Measurements from ENCODE around the gene MMEL1. TPM values are rescaled to one million over a fixed set of nuclear protein-coding genes. Genes with fewer than 3 reads are reported as not detected.
"Not testable (repeated sequence)": the region's sequence is repeated elsewhere in the genome, so short reads cannot be mapped to it uniquely, and the experiment has no call there.

The MMEL1 gene
- total RNA-seq, 1 donor from 2014 or later = 1.0 TPM

GRCh38 chr1:2585318-2586092 lies 47.3 kb downstream of the MMEL1 start:
- Histone ChIP-seq H3K27ac (ENCODE audit: low read depth, low read length) (peak overlapping the region; percentile 87), H3K27me3 (ENCODE audit: control insufficient read depth in 3 of 3, insufficient read depth in 3 of 3, low read length in 3 of 3) (peaks cover 10 to 14% (median 10%) of the 10 kb centered on the region in 3 donors), H3K9me3 (ENCODE audit: control insufficient read depth in 3 of 3, low read length in 3 of 3) (no peaks in the 10 kb centered on the region), H3K4me3 (ENCODE audit: low read length in 3 of 3) (peak overlapping the region; percentile 63 to 93 (median 81)), H3K9ac (ENCODE audit: low read depth in 1 of 3, low read length in 3 of 3) (peak overlapping the region; percentile 61 to 89 (median 85)), H3K36me3 (ENCODE audit: control insufficient read depth in 3 of 3, insufficient read depth in 3 of 3, low read length in 3 of 3) (no peaks in the 10 kb centered on the region), H3K4me1 (ENCODE audit: control insufficient read depth in 3 of 3, insufficient read depth in 3 of 3, low read length in 3 of 3) (peaks cover 12 to 32% (median 16%) of the 10 kb centered on the region in 3 donors)

GRCh38 chr1:2584686-2585317 lies 48.0 kb downstream of the MMEL1 start:
- Histone ChIP-seq H3K27ac (ENCODE audit: low read depth, low read length) (peak overlapping the region; percentile 87), H3K36me3 (ENCODE audit: control insufficient read depth in 3 of 3, insufficient read depth in 3 of 3, low read length in 3 of 3) (no peaks in the 10 kb centered on the region), H3K27me3 (ENCODE audit: control insufficient read depth in 3 of 3, insufficient read depth in 3 of 3, low read length in 3 of 3) (peaks cover 15% of the 10 kb centered on the region in 3 donors), H3K9me3 (ENCODE audit: control insufficient read depth in 3 of 3, low read length in 3 of 3) (no peaks in the 10 kb centered on the region), H3K4me3 (ENCODE audit: low read length in 3 of 3) (peak overlapping the region in 1 of 3 donors; percentile 63), H3K4me1 (ENCODE audit: control insufficient read depth in 3 of 3, insufficient read depth in 3 of 3, low read length in 3 of 3) (peaks cover 12 to 32% (median 16%) of the 10 kb centered on the region in 3 donors), H3K9ac (ENCODE audit: low read depth in 1 of 3, low read length in 3 of 3) (peak overlapping the region in 1 of 3 donors; percentile 89)

GRCh38 chr1:2583871-2584351 lies 48.9 kb downstream of the MMEL1 start:
- peaks cover 17 to 19% (median 19%) of the 10 kb centered on the region in 3 donors for H3K27me3 ChIP-seq (ENCODE audit: control insufficient read depth in 3 of 3, insufficient read depth in 3 of 3, low read length in 3 of 3)
- peaks cover 12 to 32% (median 16%) of the 10 kb centered on the region in 3 donors for H3K4me1 ChIP-seq (ENCODE audit: control insufficient read depth in 3 of 3, insufficient read depth in 3 of 3, low read length in 3 of 3)
- H3K36me3 ChIP-seq (ENCODE audit: control insufficient read depth in 3 of 3, insufficient read depth in 3 of 3, low read length in 3 of 3) = no peaks in the 10 kb centered on the region
- no peak overlapping the region for H3K4me3 ChIP-seq (ENCODE audit: low read length in 3 of 3)
- no peak overlapping the region for H3K27ac ChIP-seq (ENCODE audit: low read depth, low read length)
- no peaks in the 10 kb centered on the region for H3K9me3 ChIP-seq (ENCODE audit: control insufficient read depth in 3 of 3, low read length in 3 of 3)
- no peak overlapping the region for H3K9ac ChIP-seq (ENCODE audit: low read depth in 1 of 3, low read length in 3 of 3)

- no peaks in the 10 kb centered on the region for H3K36me3 ChIP-seq (ENCODE audit: control insufficient read depth in 3 of 3, insufficient read depth in 3 of 3, low read length in 3 of 3)
- peaks cover 15 to 32% (median 16%) of the 10 kb centered on the region in 3 donors for H3K4me1 ChIP-seq (ENCODE audit: control insufficient read depth in 3 of 3, insufficient read depth in 3 of 3, low read length in 3 of 3)
- no peak overlapping the region for H3K27ac ChIP-seq (ENCODE audit: low read depth, low read length)
- H3K4me3 ChIP-seq (ENCODE audit: low read length in 3 of 3) = no peak overlapping the region
- no peak overlapping the region for H3K9ac ChIP-seq (ENCODE audit: low read depth in 1 of 3, low read length in 3 of 3)
- peaks cover 17 to 19% (median 19%) of the 10 kb centered on the region in 3 donors for H3K27me3 ChIP-seq (ENCODE audit: control insufficient read depth in 3 of 3, insufficient read depth in 3 of 3, low read length in 3 of 3)
- H3K9me3 ChIP-seq (ENCODE audit: control insufficient read depth in 3 of 3, low read length in 3 of 3) = no peaks in the 10 kb centered on the region
Observed at GRCh38 chr1:2583331-2583791, 49.5 kb downstream of the MMEL1 start.

- H3K9ac ChIP-seq (ENCODE audit: low read depth in 1 of 3, low read length in 3 of 3) = no peak overlapping the region
Observed at GRCh38 chr1:2582391-2582790, 50.4 kb downstream of the MMEL1 start.

GRCh38 chr1:2580691-2581090 lies 52.1 kb downstream of the MMEL1 start:
- Histone ChIP-seq H3K4me3 (ENCODE audit: low read length in 3 of 3) (no peak overlapping the region), H3K9me3 (ENCODE audit: control insufficient read depth in 3 of 3, low read length in 3 of 3) (no peaks in the 10 kb centered on the region), H3K9ac (ENCODE audit: low read depth in 1 of 3, low read length in 3 of 3) (no peak overlapping the region), H3K4me1 (ENCODE audit: control insufficient read depth in 3 of 3, insufficient read depth in 3 of 3, low read length in 3 of 3) (peaks cover 16 to 28% (median 18%) of the 10 kb centered on the region in 3 donors), H3K27ac (ENCODE audit: low read depth, low read length) (no peak overlapping the region), H3K27me3 (ENCODE audit: control insufficient read depth in 3 of 3, insufficient read depth in 3 of 3, low read length in 3 of 3) (peaks cover 23 to 30% (median 26%) of the 10 kb centered on the region in 3 donors), H3K36me3 (ENCODE audit: control insufficient read depth in 3 of 3, insufficient read depth in 3 of 3, low read length in 3 of 3) (no peaks in the 10 kb centered on the region)

More at GRCh38 chr1:2582391-2582790, 50.4 kb downstream of the MMEL1 start:
- no peak overlapping the region for H3K4me3 ChIP-seq (ENCODE audit: low read length in 3 of 3)
- H3K4me1 ChIP-seq (ENCODE audit: control insufficient read depth in 3 of 3, insufficient read depth in 3 of 3, low read length in 3 of 3) = peaks cover 13 to 27% (median 15%) of the 10 kb centered on the region in 3 donors
- H3K27ac ChIP-seq (ENCODE audit: low read depth, low read length) = no peak overlapping the region
- no peaks in the 10 kb centered on the region for H3K9me3 ChIP-seq (ENCODE audit: control insufficient read depth in 3 of 3, low read length in 3 of 3)
- no peaks in the 10 kb centered on the region for H3K36me3 ChIP-seq (ENCODE audit: control insufficient read depth in 3 of 3, insufficient read depth in 3 of 3, low read length in 3 of 3)
- H3K27me3 ChIP-seq (ENCODE audit: control insufficient read depth in 3 of 3, insufficient read depth in 3 of 3, low read length in 3 of 3) = peaks cover 19 to 22% (median 20%) of the 10 kb centered on the region in 3 donors

GRCh38 chr1:2578758-2579118 lies 54.1 kb downstream of the MMEL1 start:
- no peaks in the 10 kb centered on the region for H3K36me3 ChIP-seq (ENCODE audit: control insufficient read depth in 3 of 3, insufficient read depth in 3 of 3, low read length in 3 of 3)
- peaks cover 27 to 38% (median 30%) of the 10 kb centered on the region in 3 donors for H3K27me3 ChIP-seq (ENCODE audit: control insufficient read depth in 3 of 3, insufficient read depth in 3 of 3, low read length in 3 of 3)
- peaks cover 6 to 14% (median 11%) of the 10 kb centered on the region in 3 donors for H3K4me1 ChIP-seq (ENCODE audit: control insufficient read depth in 3 of 3, insufficient read depth in 3 of 3, low read length in 3 of 3)
- peak overlapping the region; percentile 75 for H3K27ac ChIP-seq (ENCODE audit: low read depth, low read length)
- peak overlapping the region in 1 of 3 donors; percentile 38 for H3K9ac ChIP-seq (ENCODE audit: low read depth in 1 of 3, low read length in 3 of 3)
- peaks cover 0 to 2% (median 0%) of the 10 kb centered on the region in 3 donors for H3K9me3 ChIP-seq (ENCODE audit: control insufficient read depth in 3 of 3, low read length in 3 of 3)
- no peak overlapping the region for H3K4me3 ChIP-seq (ENCODE audit: low read length in 3 of 3)

GRCh38 chr1:2577565-2578075 lies 55.2 kb downstream of the MMEL1 start:
- H3K27me3 ChIP-seq (ENCODE audit: control insufficient read depth in 3 of 3, insufficient read depth in 3 of 3, low read length in 3 of 3) = peaks cover 25 to 38% (median 30%) of the 10 kb centered on the region in 3 donors
- not testable (repeated sequence) for H3K9me3 ChIP-seq (ENCODE audit: control insufficient read depth in 3 of 3, low read length in 3 of 3); H3K4me3 ChIP-seq (ENCODE audit: low read length in 3 of 3); H3K36me3 ChIP-seq (ENCODE audit: control insufficient read depth in 3 of 3, insufficient read depth in 3 of 3, low read length in 3 of 3)
- peak overlapping the region in 1 of 3 donors; percentile 50 for H3K9ac ChIP-seq (ENCODE audit: low read depth in 1 of 3, low read length in 3 of 3)
- H3K27ac ChIP-seq (ENCODE audit: low read depth, low read length) = peak overlapping the region; percentile 75
- H3K4me1 ChIP-seq (ENCODE audit: control insufficient read depth in 3 of 3, insufficient read depth in 3 of 3, low read length in 3 of 3) = peaks cover 6 to 14% (median 8%) of the 10 kb centered on the region in 3 donors

GRCh38 chr1:2575801-2576663 lies 56.8 kb downstream of the MMEL1 start:
- peak overlapping the region in 1 of 3 donors; percentile 25 for H3K9ac ChIP-seq (ENCODE audit: low read depth in 1 of 3, low read length in 3 of 3)
- peaks cover 6 to 14% (median 8%) of the 10 kb centered on the region in 3 donors for H3K4me1 ChIP-seq (ENCODE audit: control insufficient read depth in 3 of 3, insufficient read depth in 3 of 3, low read length in 3 of 3)
- H3K36me3 ChIP-seq (ENCODE audit: control insufficient read depth in 3 of 3, insufficient read depth in 3 of 3, low read length in 3 of 3) = no peaks in the 10 kb centered on the region
- H3K9me3 ChIP-seq (ENCODE audit: control insufficient read depth in 3 of 3, low read length in 3 of 3) = peaks cover 2 to 7% (median 2%) of the 10 kb centered on the region in 3 donors
- H3K27me3 ChIP-seq (ENCODE audit: control insufficient read depth in 3 of 3, insufficient read depth in 3 of 3, low read length in 3 of 3) = peaks cover 19 to 38% (median 20%) of the 10 kb centered on the region in 3 donors
- H3K27ac ChIP-seq (ENCODE audit: low read depth, low read length) = peak overlapping the region; percentile 56
- peak overlapping the region in 1 of 3 donors; percentile 22 for H3K4me3 ChIP-seq (ENCODE audit: low read length in 3 of 3)

Data from skeletal muscle tissue (tissue), 4 donors.